GM12892 (cell line): ENCODE measurements around the gene KRTAP12-2. TPM values are rescaled to one million over a fixed set of nuclear protein-coding genes. Genes with fewer than 3 reads are reported as not detected.

ENCODE experiments used
- DNase-seq: peaks from one replicate; pipeline ENCODE4 v3.0.0; 2011; ENCODE audit not compliant: insufficient read length
- FAIRE-seq: peaks from 2 replicates; lab custom pipeline; 2011; peaks lifted over from hg19 to GRCh38; lab: Jason Lieb, UNC
- POLR2A ChIP-seq: IDR thresholded peaks from 2 replicates; pipeline ENCODE4 v1.6.1; 2011; ENCODE audit warnings: low read depth, low read length, control low read depth
- POLR2AphosphoS5 ChIP-seq: IDR thresholded peaks from 2 replicates; pipeline ENCODE4 v1.6.1; 2011; ENCODE audit warnings: low read depth, low read length, control low read depth
- TAF1 ChIP-seq: IDR thresholded peaks from 2 replicates; pipeline ENCODE4 v1.6.1; 2011; ENCODE audit warnings: low read depth, mild to moderate bottlenecking, control low read depth, low read length, borderline replicate concordance
- polyA plus RNA-seq: library from polyadenylated mRNA; unstranded; fragments of >200 nt; gene quantifications from one replicate; pipeline ENCODE4 v1.2.1, GENCODE V29; 2012; ENCODE audit warnings: missing spikeins, inconsistent platforms; ENCODE audit not compliant: missing spikeins

Gene KRTAP12-2
- not detected for polyA plus RNA-seq

- TF ChIP-seq POLR2AphosphoS5 (no peak), TAF1 (no peak), POLR2A (no peak)
- DNase-seq, result no peak
- no peak for FAIRE-seq
Observed at GRCh38 chr21:44666401-44667320, at the start of gene KRTAP12-2. Gene KRTAP12-2 (minus strand): TSS chr21:44666927. CDS start chr21:44666886, 41 bp downstream.

GRCh38 chr21:44714905-44715304 is 48.2 kb upstream of the KRTAP12-2 start:
- FAIRE-seq, result no peak
- TF ChIP-seq POLR2AphosphoS5 (no peak), TAF1 (no peak), POLR2A (no peak)
- no peak for DNase-seq

- DNase-seq (no peak), FAIRE-seq (no peak)
- TF ChIP-seq POLR2AphosphoS5, result no peak
- no peak for TF ChIP-seq POLR2A
- no peak for TF ChIP-seq TAF1
Observed at GRCh38 chr21:44713846-44714245, 47.1 kb upstream of the KRTAP12-2 start.

GRCh38 chr21:44713130-44713529 is 46.4 kb upstream of the KRTAP12-2 start:
- TF ChIP-seq POLR2AphosphoS5, result no peak
- no peak for DNase-seq
- FAIRE-seq, result no peak

- DNase-seq (no peak), FAIRE-seq (no peak)
- TF ChIP-seq POLR2A, result no peak
- no peak for TF ChIP-seq POLR2AphosphoS5
- TF ChIP-seq TAF1, result no peak
Observed at GRCh38 chr21:44712203-44713028, 45.7 kb upstream of the KRTAP12-2 start.

- FAIRE-seq (no peak), DNase-seq (no peak)
- TF ChIP-seq POLR2AphosphoS5 (no peak), TAF1 (no peak), POLR2A (no peak)
Observed at GRCh38 chr21:44711327-44712202, 44.8 kb upstream of the KRTAP12-2 start, which contains the start of gene TSPEAR. Gene TSPEAR (minus strand): TSS chr21:44711572. CDS start chr21:44711514, 58 bp downstream.

- no peak for FAIRE-seq
- TF ChIP-seq POLR2AphosphoS5, result no peak
- no peak for TF ChIP-seq POLR2A
- no peak for TF ChIP-seq TAF1
- DNase-seq, result no peak
Observed at GRCh38 chr21:44710756-44711326, 44.1 kb upstream of the KRTAP12-2 start.

GRCh38 chr21:44710294-44710665 is 43.6 kb upstream of the KRTAP12-2 start:
- TF ChIP-seq TAF1, result no peak
- TF ChIP-seq POLR2A, result no peak
- TF ChIP-seq POLR2AphosphoS5, result no peak
- FAIRE-seq, result no peak
- no peak for DNase-seq

GRCh38 chr21:44709426-44710293 is 42.9 kb upstream of the KRTAP12-2 start:
- no peak for TF ChIP-seq POLR2A
- no peak for TF ChIP-seq POLR2AphosphoS5
- no peak for TF ChIP-seq TAF1
- DNase-seq (no peak), FAIRE-seq (no peak)

- FAIRE-seq (no peak), DNase-seq (no peak)
- TF ChIP-seq TAF1 (no peak), POLR2A (no peak), POLR2AphosphoS5 (no peak)
Observed at GRCh38 chr21:44708866-44709425, 42.2 kb upstream of the KRTAP12-2 start.
